ENCODE data around the gene RHOBTB1.
"Not testable (repeated sequence)": the region's sequence is repeated elsewhere in the genome, so short reads cannot be mapped to it uniquely, and the experiment has no call there.

RHOBTB1 gene

GRCh38 chr10:60906825-60907224 is 37.2 kb downstream of the RHOBTB1 start:
- not testable (repeated sequence) for DNase-seq (ENCODE audit: low read depth)

DNA sequence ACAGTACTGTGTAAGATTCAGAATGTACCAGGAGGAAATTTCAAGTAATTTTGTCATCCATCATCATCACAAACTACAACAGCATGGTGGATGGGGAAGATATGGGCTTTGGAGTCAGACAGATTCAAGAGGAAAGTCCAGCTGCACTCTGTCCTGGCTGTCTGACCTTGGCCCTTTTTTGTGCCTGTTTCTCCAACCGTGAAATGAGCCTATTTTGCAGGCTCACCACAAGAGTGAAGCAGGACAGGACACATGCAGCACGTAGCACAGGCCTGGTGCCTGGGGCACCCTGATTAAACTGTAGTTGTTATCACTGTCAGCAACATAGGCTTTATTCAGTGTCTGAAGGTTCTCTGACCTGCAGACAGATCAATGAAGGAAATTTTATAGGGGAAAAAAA is 37.6 kb downstream of the RHOBTB1 start:
- no peak for DNase-seq (ENCODE audit: low read depth)

GRCh38 chr10:60905580-60905979 is 38.4 kb downstream of the RHOBTB1 start:
- peak; percentile 30 for DNase-seq (ENCODE audit: low read depth)

GRCh38 chr10:60903096-60903495 is 40.9 kb downstream of the RHOBTB1 start:
- no peak for DNase-seq (ENCODE audit: low read depth)

GRCh38 chr10:60901561-60902235 is 42.3 kb downstream of the RHOBTB1 start:
- no peak for DNase-seq (ENCODE audit: low read depth)

DNA sequence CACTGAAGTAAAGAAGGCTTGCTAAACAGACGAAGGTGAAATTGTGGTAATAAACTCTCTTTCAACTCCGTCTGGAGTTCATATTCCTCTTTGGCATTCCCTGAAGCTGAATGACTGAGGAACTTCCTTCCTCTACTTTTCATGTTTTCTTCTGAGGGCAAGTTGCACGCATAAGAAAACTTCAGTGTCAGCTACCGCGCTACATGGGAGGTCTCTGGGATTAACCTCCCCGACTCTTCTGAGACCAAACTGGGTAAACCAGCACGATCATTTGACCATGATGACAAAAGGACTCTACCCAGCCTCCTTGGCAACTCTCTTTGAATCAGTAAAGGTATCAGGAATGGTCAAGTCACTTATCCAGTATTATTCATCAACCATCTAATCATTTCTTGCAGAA is 44.7 kb downstream of the RHOBTB1 start:
- DNase-seq (ENCODE audit: low read depth): no peak

DNA sequence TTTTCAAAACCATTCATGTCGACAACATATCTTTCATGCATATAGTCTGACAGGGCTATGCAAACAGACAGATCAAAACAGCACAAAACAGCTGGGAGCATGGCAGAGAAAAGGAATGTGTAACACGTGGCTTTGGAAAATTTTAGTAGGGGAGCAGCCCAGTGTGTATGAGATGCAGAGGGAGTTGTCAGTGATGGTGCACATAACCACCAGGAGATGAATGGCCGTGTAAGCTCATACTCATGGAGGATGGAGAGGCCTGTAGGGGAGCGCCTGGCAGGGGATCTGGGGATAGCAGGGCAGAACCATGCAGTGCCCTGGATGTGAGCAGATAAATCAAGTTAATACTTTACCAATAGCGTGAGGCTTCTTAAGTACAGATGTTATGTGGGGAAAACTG is 45.7 kb downstream of the RHOBTB1 start:
- no peak for DNase-seq (ENCODE audit: low read depth)

- peak; percentile 40 for DNase-seq (ENCODE audit: low read depth)
Measured at GRCh38 chr10:60896810-60897209, 47.2 kb downstream of the RHOBTB1 start.

DNA sequence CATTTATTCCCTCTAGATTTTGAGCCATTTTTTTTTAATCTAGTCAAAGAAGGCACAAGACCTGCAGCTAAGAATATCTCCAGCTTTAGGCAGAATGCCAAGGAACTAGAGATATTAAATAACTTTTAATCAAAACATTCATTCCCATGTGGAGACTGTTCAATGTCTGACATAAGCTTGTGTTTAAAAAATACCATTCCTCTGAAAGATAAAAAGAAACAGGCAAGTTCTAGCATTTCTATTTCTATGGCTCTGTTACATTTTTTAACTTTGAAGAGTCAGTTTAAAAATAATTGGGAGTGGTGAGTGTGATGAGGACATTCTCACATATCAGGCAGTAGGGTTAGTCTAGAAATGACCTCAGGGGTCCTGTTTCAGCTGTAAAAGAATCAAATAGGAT is 48.0 kb downstream of the RHOBTB1 start:
- DNase-seq (ENCODE audit: low read depth): peak; percentile 50

DNA sequence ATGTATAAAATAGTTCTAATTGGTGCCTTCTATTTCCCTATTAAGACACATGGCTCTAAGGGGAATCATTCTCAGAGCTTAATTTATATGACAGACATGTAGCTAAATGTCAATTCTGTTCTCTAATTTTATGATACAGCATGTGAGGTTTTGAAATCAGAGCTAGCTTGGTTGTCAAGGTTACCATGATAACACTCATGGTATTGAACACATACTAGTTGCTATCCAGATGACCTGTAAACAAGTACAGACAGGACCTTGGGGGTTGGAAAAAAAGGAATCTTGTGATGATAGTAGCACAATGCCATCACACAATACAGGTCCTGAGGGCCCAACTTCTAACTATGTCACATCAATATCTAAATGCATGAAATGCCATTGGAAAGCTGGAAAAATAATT is 49.2 kb downstream of the RHOBTB1 start:
- no peak for DNase-seq (ENCODE audit: low read depth)

DNA sequence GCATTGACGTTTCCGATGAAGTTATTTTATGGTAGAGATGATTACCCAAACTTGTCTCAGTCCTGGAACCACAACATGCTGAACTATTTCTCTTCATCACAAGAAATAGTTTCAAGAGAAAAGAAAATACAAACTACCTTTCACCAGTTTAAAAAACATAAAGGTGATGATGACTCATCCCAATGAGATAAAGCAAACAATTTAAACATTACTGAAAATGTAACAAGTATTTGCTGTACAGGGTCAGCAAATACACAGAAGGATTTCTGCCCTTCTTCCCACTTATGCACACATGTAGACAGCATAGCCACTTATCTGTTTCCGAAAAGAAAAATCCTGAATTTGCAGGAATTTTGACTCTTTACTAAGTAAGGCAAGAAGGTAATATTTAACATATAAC is 50.8 kb downstream of the RHOBTB1 start:
- DNase-seq (ENCODE audit: low read depth): no peak

DNA sequence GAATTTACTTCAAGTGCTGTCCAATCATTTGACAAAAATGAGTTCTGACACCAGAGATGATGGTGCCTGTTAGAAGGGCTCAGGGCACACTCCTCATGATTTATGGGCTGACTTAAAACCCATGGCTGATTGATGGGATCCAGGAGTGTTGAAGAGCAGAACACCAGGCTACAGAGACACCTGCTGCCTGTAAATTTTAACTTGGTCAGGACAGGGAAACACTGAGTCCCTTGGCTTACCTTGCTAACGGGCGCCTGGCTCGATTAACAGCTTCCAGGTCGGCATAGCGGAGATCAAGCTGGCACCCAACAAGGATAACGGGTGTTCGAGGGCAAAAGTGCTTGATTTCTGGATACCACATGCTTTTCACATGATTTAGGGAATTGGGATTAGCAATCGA is 51.4 kb downstream of the RHOBTB1 start:
- DNase-seq (ENCODE audit: low read depth): no peak

DNA sequence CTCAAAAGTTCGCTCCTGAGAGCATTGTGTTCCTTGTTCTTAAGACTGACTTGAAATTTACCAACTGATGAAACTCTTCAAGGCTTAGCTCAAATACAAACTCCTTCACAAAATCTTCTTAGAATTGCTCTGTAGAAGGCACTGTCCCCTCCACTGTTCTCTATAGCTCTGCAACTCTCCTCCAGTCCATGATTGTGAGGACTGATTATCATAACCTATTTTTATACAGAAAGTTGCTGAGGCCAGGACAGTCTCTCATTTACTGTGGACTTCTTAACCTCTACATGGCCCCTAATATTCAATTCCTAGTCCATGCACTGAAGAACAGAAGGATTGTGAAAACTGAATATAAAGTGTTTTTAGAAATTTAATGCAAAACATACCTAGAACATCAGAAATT is 53.2 kb downstream of the RHOBTB1 start:
- no peak for DNase-seq (ENCODE audit: low read depth)

DNA sequence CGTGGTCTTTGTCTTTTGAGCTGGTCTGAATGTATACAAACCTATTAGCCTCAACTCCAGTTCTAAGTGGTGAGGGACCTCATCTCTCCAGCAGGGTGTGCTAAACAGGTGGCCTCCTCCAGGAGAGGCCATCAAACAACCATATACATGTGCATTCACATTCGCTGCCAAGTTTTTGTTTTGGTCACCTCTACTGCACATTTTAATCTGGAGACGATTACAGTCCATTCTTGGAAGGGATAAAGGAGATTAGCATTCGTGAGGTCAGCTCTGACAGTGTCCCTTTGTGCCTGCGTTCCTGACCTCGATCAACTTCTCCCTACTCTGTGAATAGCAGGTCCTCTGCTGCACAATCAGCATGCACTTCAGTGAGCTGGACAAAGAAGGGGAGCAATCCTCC is 60.8 kb downstream of the RHOBTB1 start:
- peak; percentile 51 for DNase-seq (ENCODE audit: low read depth)

GRCh38 chr10:60878224-60878623 is 65.8 kb downstream of the RHOBTB1 start:
- DNase-seq (ENCODE audit: low read depth): no peak

DNA sequence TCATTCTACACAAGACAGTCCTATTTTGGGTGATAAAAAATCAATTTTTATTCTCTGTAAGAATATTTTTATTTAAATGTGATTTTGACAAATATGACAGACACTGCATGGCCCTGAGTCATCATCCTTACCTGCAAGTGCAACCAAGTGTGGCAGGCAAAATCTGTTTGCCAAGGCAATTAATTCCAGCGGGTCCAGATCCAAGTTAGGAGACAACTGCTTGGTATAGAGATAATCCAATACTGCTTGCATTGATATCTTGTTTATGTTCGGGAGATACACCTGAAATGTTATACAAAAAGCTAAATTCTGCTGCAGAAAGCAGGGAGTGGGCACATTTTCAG is 66.2 kb downstream of the RHOBTB1 start:
- no peak for DNase-seq (ENCODE audit: low read depth)

DNA sequence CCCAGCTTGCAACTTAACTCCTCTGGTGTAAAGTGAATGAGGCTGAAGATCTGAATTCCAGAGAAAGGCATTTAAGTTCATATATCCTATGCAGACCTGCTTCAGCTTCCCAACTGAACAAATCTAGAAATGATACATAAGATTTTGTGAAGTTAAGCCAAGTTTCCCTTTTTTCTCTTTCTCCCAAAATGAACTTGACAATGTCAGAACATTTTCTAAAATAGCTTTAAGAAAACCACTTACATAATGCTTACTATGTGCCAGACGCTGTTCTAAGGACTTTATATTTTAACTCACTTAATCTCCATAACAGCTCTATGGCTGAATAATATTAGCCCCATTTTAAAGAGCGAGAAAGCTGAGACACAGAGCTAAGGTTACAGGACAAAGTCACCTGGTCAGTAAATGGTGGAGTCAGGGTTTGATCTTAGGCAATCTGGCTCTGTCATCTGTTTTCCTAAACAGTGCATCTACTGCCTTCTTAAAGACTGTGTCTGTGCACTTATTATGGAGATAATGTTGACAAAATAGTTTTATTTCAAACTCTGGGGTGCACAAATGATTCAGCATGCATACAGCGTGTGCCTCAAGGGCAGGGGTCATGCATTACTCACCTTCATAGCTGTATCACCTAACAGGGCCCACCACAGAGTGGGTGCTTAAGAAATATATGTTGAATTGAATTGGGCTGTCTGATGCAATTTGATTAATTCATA is 66.8 kb downstream of the RHOBTB1 start:
- DNase-seq (ENCODE audit: low read depth): no peak

- DNase-seq (ENCODE audit: low read depth): no peak
Measured at GRCh38 chr10:60873758-60874157, 70.2 kb downstream of the RHOBTB1 start.

GRCh38 chr10:60872451-60872850 is 71.5 kb downstream of the RHOBTB1 start:
- DNase-seq (ENCODE audit: low read depth): no peak

- DNase-seq (ENCODE audit: low read depth): no peak
Measured at GRCh38 chr10:60871215-60871614, 72.8 kb downstream of the RHOBTB1 start.

DNA sequence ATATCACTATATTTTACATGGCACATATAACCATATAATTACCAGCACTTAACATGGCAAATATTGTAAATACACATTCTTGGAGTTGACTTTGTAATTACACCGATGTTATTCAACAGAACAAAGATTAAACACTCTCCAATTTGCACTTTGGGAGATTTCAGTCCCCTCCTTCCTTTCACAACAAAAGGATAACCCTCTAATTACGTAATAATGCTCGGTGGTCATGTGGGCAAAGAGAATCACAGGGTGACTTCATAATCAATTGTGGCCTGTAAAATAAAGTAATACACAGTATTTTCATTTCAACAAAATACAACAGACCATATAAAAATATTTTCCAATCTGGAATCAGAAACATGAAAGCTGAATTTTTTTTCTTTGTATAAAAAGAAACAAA is 73.2 kb downstream of the RHOBTB1 start:
- DNase-seq (ENCODE audit: low read depth): no peak

- DNase-seq (ENCODE audit: low read depth): no peak
Measured at GRCh38 chr10:60870416-60870728, 73.6 kb downstream of the RHOBTB1 start.

DNA sequence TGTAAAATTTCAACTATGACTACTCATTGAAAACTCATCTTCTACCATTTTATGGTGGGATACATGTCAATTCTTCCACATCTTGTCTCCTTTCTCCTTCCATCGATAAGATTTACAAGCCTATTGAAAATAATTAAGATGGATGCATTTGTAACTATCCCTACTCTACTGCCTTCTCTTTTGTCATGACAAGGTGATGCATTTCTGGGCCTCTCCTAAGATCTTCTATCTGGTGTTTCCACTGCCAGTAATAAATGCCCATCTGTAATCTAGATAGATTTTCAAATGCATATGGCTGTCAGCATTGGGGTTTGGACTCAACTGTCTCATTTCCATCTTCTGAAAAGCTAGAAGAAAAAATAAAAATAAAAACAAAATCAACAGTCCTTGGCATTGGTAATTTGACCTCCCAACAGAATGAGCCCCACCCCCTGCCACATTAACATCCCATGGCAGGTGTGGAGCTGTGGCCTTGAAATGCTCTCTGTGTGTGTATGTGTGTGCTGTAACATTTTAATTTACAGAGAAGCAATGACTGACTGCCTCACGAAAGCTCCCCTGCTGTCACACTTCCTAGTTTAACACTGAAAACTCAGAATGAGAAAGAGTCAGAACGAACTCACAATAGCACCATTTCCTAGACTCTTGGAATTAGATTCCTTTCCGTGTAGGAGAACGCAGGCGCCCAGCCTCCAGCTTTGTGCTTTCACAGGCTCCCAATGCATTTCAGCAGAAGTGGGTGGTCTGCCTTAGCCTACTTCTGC is 74.2 kb downstream of the RHOBTB1 start:
- DNase-seq (ENCODE audit: low read depth): no peak

Measured in iris pigment epithelial cell (primary cell).